ENCODE results near the gene PTH2. TPM values are rescaled to one million over a fixed set of nuclear protein-coding genes. Genes with fewer than 3 reads are reported as not detected.
"Not testable (repeated sequence)": the region's sequence is repeated elsewhere in the genome, so short reads cannot be mapped to it uniquely, and the experiment has no call there.

PTH2 gene
- polyA plus RNA-seq, 3 donors, result not detected

DNA sequence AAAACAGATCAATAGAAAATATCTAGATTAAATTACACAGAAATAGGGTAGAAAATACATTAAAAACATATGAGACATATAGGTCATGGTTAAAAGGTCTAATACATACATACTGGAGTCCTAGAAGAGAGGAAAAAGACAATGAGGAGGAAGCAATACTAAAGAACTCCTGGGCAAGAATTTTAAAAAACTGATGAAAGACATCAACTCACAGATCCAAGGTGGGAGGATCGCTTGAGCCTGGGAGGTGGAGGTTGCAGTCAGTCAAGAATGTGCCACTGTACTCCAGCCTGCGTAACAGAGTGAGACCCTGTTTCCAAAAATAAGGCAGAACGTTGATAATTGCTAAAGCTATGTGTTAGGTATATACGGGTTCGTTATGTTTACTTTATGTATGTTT is 40.6 kb downstream of the PTH2 start:
- DNase-seq, result no peak

- DNase-seq, result no peak
These were observed 42.9 kb downstream of the PTH2 start for GRCh38 chr19:49380391-49380790.

DNA sequence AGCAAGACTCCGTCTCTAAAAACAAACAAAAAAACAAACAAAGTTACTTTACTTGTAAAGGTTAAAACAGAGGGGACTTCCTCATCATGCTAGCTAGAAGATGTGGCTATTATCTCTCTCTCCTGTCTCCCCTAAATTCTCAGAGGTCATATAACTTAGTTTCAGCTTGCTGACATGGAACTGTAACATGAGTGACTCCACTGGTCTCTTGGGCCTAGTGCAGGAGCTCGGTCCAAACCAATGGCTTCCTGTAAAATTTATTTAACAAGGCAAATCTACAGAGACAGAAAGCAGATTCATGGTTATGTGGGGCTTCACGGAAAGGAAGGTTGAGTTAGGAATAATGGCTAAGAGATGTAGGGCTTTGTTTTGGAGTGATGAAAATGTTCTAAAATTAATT is 44.7 kb downstream of the PTH2 start:
- no peak for DNase-seq

DNA sequence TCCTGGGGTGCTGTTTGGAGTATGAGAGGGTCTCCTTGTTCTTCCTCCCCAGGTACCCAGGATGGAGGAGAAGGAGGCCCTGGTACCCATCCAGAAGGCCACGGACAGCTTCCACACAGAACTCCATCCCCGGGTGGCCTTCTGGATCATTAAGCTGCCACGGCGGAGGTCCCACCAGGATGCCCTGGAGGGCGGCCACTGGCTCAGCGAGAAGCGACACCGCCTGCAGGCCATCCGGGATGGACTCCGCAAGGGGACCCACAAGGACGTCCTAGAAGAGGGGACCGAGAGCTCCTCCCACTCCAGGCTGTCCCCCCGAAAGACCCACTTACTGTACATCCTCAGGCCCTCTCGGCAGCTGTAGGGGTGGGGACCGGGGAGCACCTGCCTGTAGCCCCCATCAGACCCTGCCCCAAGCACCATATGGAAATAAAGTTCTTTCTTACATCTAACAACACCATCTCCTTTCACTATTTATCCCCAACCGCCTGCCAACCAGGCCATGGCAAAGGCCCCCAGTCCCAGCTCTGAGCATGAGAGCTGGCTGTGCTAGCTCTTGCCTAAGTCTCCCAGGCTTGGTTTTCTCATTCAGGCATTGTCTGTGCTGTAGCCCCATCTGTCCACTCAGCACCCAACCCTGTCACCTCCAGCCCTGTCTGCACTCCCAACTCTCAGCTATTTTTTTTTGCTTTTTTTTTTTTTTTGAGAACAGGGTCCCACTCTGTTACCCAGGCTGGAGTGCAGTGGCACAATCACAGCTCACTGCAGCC is 48.4 kb downstream of the PTH2 start:
- DNase-seq, result no peak

DNA sequence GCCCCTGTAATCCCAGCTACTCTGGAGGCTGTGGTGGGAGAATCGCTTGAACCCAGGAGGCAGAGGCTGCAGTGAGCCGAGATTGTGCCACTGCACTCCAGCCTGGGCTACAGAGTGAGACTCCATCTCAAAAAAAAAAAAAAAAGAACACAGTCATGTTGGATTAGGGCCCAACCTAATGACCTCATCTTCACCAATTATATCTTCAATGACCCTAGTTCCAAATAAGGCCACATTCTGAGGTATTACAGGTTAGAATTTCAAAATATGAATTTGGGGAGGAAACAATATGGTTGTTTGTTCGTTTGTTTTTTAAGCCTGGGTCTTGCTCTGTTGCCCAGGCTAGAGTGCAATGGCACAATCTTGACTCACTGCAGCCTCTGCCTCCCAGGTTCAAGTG is 50.1 kb downstream of the PTH2 start:
- DNase-seq, result not testable (repeated sequence)

Other genes with a start within 250 kb of the PTH2 start
- gene SLC6A16, start 98.2 kb downstream of the PTH2 start, polyA plus RNA-seq (ENCODE audit: insufficient read length in 3 of 3), result 1 to 10 TPM; 2.3 to 5.7 (median 4.6) TPM
- 10 to 100 TPM; 26.6 to 38.2 (median 36.4) TPM for gene CD37, start 88.0 kb downstream of the PTH2 start, polyA plus RNA-seq (ENCODE audit: insufficient read length in 3 of 3)
- gene TEAD2, start 61.0 kb downstream of the PTH2 start, polyA plus RNA-seq (ENCODE audit: insufficient read length in 3 of 3), result 100 to 1,000 TPM in 2 of 3 donors, 10 to 100 TPM in 1; 89.0 to 114 (median 109) TPM
- 1 to 10 TPM; 4.2 to 6.7 (median 5.8) TPM for gene DKKL1, start 59.6 kb downstream of the PTH2 start, polyA plus RNA-seq (ENCODE audit: insufficient read length in 3 of 3)
- under 1 TPM in 2 of 3 donors, not detected in 1; 0.10 to 0.34 TPM for gene KASH5, start 35.2 kb downstream of the PTH2 start, polyA plus RNA-seq (ENCODE audit: insufficient read length in 3 of 3)
- gene GFY, start 1.9 kb upstream of the PTH2 start, polyA plus RNA-seq (ENCODE audit: insufficient read length in 3 of 3), result not detected
- gene SLC17A7, start 18.1 kb upstream of the PTH2 start, polyA plus RNA-seq (ENCODE audit: insufficient read length in 3 of 3), result under 1 TPM; 0.28 to 0.62 (median 0.55) TPM
- gene PIH1D1, start 28.4 kb upstream of the PTH2 start, polyA plus RNA-seq (ENCODE audit: insufficient read length in 3 of 3), result 100 to 1,000 TPM in 1 of 3 donors, 10 to 100 TPM in 2; 92.0 to 101 (median 99.4) TPM
- 10 to 100 TPM; 19.2 to 33.0 (median 26.3) TPM for gene ALDH16A1, start 29.8 kb upstream of the PTH2 start, polyA plus RNA-seq (ENCODE audit: insufficient read length in 3 of 3)
- 1 to 10 TPM; 3.1 to 5.1 (median 5.1) TPM for gene FLT3LG, start 50.8 kb upstream of the PTH2 start, polyA plus RNA-seq (ENCODE audit: insufficient read length in 3 of 3)
- 1,000 to 10,000 TPM; 2,758 to 3,345 (median 3,013) TPM for gene RPL13A, start 64.2 kb upstream of the PTH2 start, polyA plus RNA-seq (ENCODE audit: insufficient read length in 3 of 3)
- 1,000 to 10,000 TPM; 2,501 to 3,013 (median 2,811) TPM for gene RPS11, start 73.0 kb upstream of the PTH2 start, polyA plus RNA-seq (ENCODE audit: insufficient read length in 3 of 3)
- gene FCGRT, start 89.2 kb upstream of the PTH2 start, polyA plus RNA-seq (ENCODE audit: insufficient read length in 3 of 3), result 100 to 1,000 TPM; 291 to 328 (median 294) TPM
- gene RCN3, start 104.6 kb upstream of the PTH2 start, polyA plus RNA-seq (ENCODE audit: insufficient read length in 3 of 3), result 10 to 100 TPM; 21.3 to 22.4 (median 21.7) TPM
- gene NOSIP, start 157.1 kb upstream of the PTH2 start, polyA plus RNA-seq (ENCODE audit: insufficient read length in 3 of 3), result 10 to 100 TPM; 69.3 to 81.1 (median 79.5) TPM
- 1 to 10 TPM; 6.5 to 8.2 (median 7.7) TPM for gene PRRG2, start 157.9 kb upstream of the PTH2 start, polyA plus RNA-seq (ENCODE audit: insufficient read length in 3 of 3)
- gene PRR12, start 167.7 kb upstream of the PTH2 start, polyA plus RNA-seq (ENCODE audit: insufficient read length in 3 of 3), result 10 to 100 TPM; 24.2 to 34.2 (median 29.2) TPM
- 10 to 100 TPM; 25.8 to 31.9 (median 31.6) TPM for gene RRAS, start 216.7 kb upstream of the PTH2 start, polyA plus RNA-seq (ENCODE audit: insufficient read length in 3 of 3)
- 10 to 100 TPM; 36.6 to 45.7 (median 45.0) TPM for gene SCAF1, start 218.8 kb upstream of the PTH2 start, polyA plus RNA-seq (ENCODE audit: insufficient read length in 3 of 3)
- gene IRF3, start 242.4 kb upstream of the PTH2 start, polyA plus RNA-seq (ENCODE audit: insufficient read length in 3 of 3), result 10 to 100 TPM; 55.6 to 74.3 (median 68.3) TPM
- 10 to 100 TPM; 30.7 to 39.6 (median 31.5) TPM for gene BCL2L12, start 242.5 kb upstream of the PTH2 start, polyA plus RNA-seq (ENCODE audit: insufficient read length in 3 of 3)

Measured in renal pelvis (tissue), 4 donors.